Right cardiac atrium (tissue), 5 donors: ENCODE data around the gene SPECC1. TPM values are rescaled to one million over a fixed set of nuclear protein-coding genes. Genes with fewer than 3 reads are reported as not detected.
"Not testable (repeated sequence)": the region's sequence is repeated elsewhere in the genome, so short reads cannot be mapped to it uniquely, and the experiment has no call there.

Experiments
- ATAC-seq, 2 donors: fragments of 200-7000 bp; cut with Tn5 transposase; one replicate each; pipeline versions ENCODE4 v1.8.0 to v1.9.1; 2020; ENCODE audit warnings: moderate library complexity in 2 of 2, mild to moderate bottlenecking in 1 of 2
- DNase-seq, 3 donors: peaks; one replicate each; pipeline ENCODE4 v3.0.0-alpha.2; 2020
- H3K27ac ChIP-seq: one replicate; pipeline ENCODE4 v1.5.1; 2013; ENCODE audit warnings: mild to moderate bottlenecking, low read length, control low read depth, moderate library complexity
- H3K27me3 ChIP-seq: one replicate; pipeline ENCODE4 v1.6.1; 2013; ENCODE audit not compliant: control insufficient read depth, insufficient read depth
- H3K4me1 ChIP-seq: one replicate; pipeline ENCODE4 v1.6.1; 2013; ENCODE audit warnings: low read length; ENCODE audit not compliant: control insufficient read depth, insufficient read depth
- H3K4me3 ChIP-seq: one replicate; pipeline ENCODE4 v1.5.1; 2013; ENCODE audit warnings: low read length, control low read depth
- H3K9me3 ChIP-seq: one replicate; pipeline ENCODE4 v1.6.1; 2013; ENCODE audit warnings: low read length; ENCODE audit not compliant: control insufficient read depth
- WGBS: extraction: QIAGEN DNeasy Blood & Tissue Kit; methylation state at CpG from one replicate; pipeline ENCODE4 v1.1.7; 2013; 5-methylcytosine and 5-hydroxymethylcytosine counted together
- intact Hi-C, 4 donors: fragments of 100-400 bp; cut with DNase I; formaldehyde crosslinking; loops; one replicate each; pipeline versions ENCODE4 v1.11.0 to v1.14.0; 2022 to 2023
- polyA plus RNA-seq: library from polyadenylated mRNA; stranded (reverse); fragments of 200-250 nt; gene quantifications from one replicate; pipeline ENCODE4 v1.2.3, GENCODE V29; 2013
- total RNA-seq, 4 donors: library from RNA; stranded (reverse); fragmentation: NEBNext Ultra II Directional; extraction: Animal tissue kit (Norgen Biotek cat#: 25700); gene quantifications; one replicate each; pipeline ENCODE4 v1.2.1, GENCODE V29; 2021
- donor health status: healthy with polysubstance abuse.
- donor health status: DM: no; HTN: yes; CAD: no.
- donor health status: DM: no; HTN: no; CAD: no.
- donor health status: DM: no; HTN: yes; CAD: no; lungs with severe emphysema.
- donor health status: DM: yes; HTN: yes; CAD: no.

The SPECC1 gene
- total and polyA plus RNA-seq, 5 donors = 3.1 to 9.7 (median 8.0) TPM

DNA sequence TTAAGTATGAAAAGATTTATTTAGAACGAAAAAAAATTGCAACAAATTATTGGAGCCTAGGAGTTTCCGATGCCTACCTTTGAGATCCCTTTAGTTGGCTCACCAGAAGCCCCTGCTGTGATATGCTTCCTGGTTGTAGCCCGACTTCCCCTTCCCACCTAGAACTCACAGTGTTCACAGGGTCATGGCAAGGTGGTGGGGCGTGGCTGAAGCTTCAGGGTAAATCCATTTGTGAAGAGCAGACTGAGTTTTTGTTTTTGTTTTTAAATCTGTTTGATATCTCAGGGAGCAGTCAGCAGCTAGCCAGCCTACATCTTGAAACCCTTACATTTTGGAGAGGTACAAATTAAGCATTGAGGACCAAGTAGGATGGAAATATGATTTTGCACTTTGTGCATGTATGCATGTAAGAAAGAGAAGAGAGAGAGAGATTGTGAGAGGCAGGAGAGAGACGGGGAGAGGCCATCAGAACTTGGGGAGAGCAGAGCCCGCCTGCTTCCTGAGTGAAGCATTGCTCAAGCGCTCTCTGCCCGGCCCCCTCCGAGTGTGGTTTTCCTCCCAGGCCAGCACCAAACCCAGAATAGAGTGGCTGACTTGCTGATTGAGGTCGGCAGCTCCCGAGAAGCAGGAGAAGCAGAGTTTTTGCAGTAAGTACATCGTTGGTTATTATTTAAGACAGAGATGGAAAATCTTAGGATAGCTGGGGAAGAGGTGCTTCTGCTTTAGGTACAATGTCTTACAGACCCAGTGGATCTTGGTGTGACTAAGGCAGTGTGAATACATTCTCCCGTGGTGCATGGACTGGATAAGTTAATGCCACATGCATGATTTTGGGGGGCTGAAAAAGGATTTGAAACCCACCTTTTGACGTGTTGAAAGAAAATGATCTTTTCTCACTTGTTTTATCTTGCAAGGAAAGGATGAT lies 64.2 kb downstream of the SPECC1 start:
- Histone ChIP-seq H3K4me1 (peaks cover 3% of the 10 kb centered on the region), H3K27me3 (no peaks in the 10 kb centered on the region), H3K27ac (no peak overlapping the region), H3K4me3 (peak overlapping the region; percentile 55), H3K9me3 (no peaks in the 10 kb centered on the region)
- ATAC-seq (peak; percentile 84 to 92), DNase-seq (peak; percentile 40 to 85 (median 83))
- 36% methylated on average over 14 of the region's 14 CpGs for WGBS
- intact Hi-C loops = no loop called here

DNA sequence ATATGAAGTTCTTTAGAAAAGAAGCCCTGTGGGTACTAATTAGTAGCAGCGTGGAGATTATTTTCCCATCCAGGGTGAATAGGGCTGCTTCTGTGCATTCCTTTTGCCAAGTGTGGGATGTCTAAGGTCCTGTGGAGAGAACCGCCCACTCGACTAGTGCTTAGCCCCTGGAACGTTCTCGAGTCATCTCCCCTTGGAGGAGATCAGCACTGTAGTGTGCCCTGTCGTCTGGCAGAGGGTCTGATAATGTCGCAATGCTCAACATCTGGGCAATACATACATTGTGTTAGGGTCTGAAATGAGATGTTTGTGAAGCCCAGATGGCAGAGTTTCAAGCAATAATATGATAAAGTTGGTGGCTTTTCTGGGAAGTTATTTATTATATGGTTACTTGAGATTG lies 64.8 kb downstream of the SPECC1 start:
- ATAC-seq (peak; percentile 62 to 78), DNase-seq (peak in 1 of 3 donors; percentile 48)
- WGBS = 39% methylated on average over 7 of the region's 7 CpGs
- intact Hi-C loops = no loop called here
- Histone ChIP-seq H3K27ac (no peak overlapping the region), H3K9me3 (no peaks in the 10 kb centered on the region), H3K27me3 (no peaks in the 10 kb centered on the region), H3K4me3 (peak overlapping the region; percentile 55), H3K4me1 (peaks cover 3% of the 10 kb centered on the region)

DNA sequence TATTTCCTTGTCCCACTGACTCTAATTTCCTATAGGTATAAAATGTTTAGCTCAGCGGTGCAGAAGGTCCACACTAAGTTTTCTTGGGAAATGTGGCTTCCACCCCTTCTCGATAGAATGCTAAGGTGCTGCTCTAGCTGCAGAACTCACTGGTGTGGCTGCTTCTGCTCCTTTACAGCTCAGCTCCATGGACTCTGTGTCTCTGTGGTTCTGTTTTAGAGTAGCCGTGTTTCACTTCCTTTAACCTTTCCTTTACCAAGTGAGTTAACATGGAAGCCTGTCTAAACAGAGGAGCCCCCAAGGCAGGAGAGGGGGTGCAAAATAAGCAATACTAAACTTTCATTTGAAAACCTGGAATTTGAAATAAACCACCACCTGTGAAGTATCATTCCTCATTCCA lies 65.3 kb downstream of the SPECC1 start:
- intact Hi-C loops = no loop called here
- Histone ChIP-seq H3K27me3 (no peaks in the 10 kb centered on the region), H3K9me3 (no peaks in the 10 kb centered on the region), H3K27ac (peak overlapping the region; percentile 55), H3K4me1 (peaks cover 3% of the 10 kb centered on the region), H3K4me3 (peak overlapping the region; percentile 55)
- ATAC-seq (no peak), DNase-seq (no peak)
- WGBS = 64% methylated on average over 3 of the region's 3 CpGs

DNA sequence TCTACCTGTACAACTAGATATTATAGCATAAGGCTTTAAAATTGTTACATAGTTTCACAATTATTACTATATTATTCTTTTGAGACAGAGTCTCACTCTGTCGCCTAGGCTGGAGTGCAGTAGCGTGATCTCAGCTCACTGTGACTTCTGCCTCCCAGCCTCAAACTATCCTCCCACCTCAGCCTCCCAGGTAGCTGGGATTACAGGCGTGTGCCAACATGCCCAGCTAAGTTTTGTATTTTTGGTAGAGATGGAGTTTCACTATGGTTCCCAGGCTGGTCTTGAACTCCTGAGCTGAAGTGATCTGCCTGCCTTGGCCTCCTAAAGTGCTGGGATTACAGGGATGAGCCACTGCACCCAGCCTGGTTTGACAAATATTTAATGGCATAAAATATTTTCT lies 67.0 kb downstream of the SPECC1 start:
- ATAC-seq, H3K4me1 ChIP-seq, DNase-seq, H3K9me3 ChIP-seq, intact Hi-C loops, H3K27ac ChIP-seq, H3K27me3 ChIP-seq, H3K4me3 ChIP-seq: not testable (repeated sequence)
- 95% methylated on average over 3 of the region's 3 CpGs for WGBS

DNA sequence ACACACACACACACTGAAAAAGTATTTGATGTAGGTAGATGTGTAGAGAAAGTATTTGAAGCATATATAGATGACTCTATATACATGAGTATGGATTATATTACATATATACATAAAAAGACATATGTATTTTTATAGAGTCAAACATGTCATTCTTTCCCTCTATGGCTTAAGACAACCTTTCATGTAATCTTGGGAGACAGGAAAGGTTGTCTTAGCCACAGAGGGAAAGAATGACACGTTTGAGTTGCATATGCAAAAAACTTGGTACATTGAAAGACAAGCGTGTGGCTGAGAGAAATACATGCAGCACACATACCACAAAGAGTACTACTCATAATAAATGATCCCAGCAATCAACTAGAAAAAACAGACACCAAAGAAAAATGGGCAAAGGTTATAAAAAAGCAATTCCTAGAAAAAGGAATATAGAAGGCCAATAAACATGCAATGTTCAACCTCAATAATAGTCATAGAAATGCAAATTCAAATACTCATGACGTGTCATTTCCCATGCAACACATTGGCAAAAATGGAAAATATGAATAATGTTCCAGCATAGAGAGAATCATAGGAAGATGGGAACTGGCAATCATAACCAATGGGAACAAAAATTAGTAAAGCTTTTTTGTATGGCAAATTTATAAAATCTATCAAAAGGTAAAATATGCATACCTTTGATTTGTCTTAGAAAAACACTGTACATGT lies 69.0 kb downstream of the SPECC1 start:
- no peak overlapping the region for H3K4me3 ChIP-seq
- no peaks in the 10 kb centered on the region for H3K4me1 ChIP-seq
- DNase-seq = no peak
- intact Hi-C loops = no loop called here
- no peaks in the 10 kb centered on the region for H3K27me3 ChIP-seq
- WGBS = 76% methylated on average over 3 of the region's 3 CpGs
- no peaks in the 10 kb centered on the region for H3K9me3 ChIP-seq
- no peak for ATAC-seq
- no peak overlapping the region for H3K27ac ChIP-seq

DNA sequence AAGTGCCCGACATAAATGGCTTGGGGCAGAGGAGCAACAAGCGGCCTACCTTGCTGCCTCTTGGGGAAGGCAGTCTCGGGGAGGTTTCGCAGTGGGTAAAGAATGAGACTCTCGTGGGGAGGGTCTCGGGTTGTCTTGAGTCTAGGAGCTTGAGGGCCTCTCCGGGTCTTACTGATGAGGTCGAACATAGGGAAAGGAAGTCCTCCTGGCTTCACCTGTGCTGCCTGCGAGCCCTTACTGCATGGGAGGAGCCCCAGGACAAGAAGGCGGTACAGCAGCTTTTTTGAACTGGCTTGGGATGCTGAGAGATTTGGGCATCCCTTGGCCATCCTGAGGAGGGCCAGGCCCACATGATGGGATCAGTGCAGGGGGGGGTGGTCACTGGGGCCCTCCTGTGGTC lies 71.4 kb downstream of the SPECC1 start:
- H3K27ac ChIP-seq = no peak overlapping the region
- no peak overlapping the region for H3K4me3 ChIP-seq
- intact Hi-C loops = no loop called here
- ATAC-seq (no peak), DNase-seq (no peak)
- 87% methylated on average over 10 of the region's 10 CpGs for whole genome bisulfite sequencing
- H3K27me3 ChIP-seq = no peaks in the 10 kb centered on the region
- no peaks in the 10 kb centered on the region for H3K4me1 ChIP-seq
- no peaks in the 10 kb centered on the region for H3K9me3 ChIP-seq

DNA sequence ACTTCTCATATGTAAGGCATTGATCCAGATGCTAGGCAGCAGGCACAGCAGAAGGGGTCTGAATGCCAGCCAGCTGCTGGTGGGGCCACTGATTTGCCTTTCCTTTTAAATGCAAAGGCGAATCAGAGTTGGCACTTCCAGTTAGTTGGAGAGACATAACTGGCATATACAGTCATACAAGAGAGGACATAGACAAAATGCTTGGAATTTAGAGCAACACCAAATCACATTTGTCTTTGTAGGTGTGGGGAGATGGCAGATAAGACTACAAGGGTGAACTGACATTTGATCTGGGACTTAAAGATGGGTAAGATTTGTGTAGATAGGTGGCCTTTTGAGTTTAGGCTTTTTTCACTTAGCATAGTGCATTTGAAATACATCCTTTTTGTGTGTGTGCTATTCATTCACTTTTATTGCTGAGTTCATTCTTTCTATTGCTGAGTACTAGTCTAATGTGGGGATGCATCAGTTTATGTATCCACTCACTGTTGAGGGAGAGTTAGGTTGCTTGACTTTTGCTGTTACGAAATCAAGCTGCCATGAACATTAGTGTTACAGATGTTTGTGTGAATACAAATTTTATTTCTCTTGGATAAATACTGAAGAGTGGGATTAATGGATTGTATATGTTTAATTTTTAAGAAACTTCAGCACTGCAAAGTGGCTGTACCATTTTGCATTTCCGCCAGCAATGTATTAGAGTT lies 74.1 kb downstream of the SPECC1 start:
- WGBS = 97% methylated on average over 3 of the region's 3 CpGs
- DNase-seq (no peak), ATAC-seq (no peak)
- Histone ChIP-seq H3K27me3 (no peaks in the 10 kb centered on the region), H3K9me3 (no peaks in the 10 kb centered on the region), H3K4me1 (peaks cover 1% of the 10 kb centered on the region), H3K27ac (no peak overlapping the region), H3K4me3 (no peak overlapping the region)
- intact Hi-C loops = no loop called here

- intact Hi-C loops = no loop called here
- 88% methylated on average over 1 of the region's 1 CpG for WGBS
- Histone ChIP-seq H3K4me3 (no peak overlapping the region), H3K9me3 (no peaks in the 10 kb centered on the region), H3K27me3 (no peaks in the 10 kb centered on the region), H3K4me1 (peaks cover 1% of the 10 kb centered on the region), H3K27ac (no peak overlapping the region)
- DNase-seq (no peak), ATAC-seq (no peak)
Observed at GRCh38 chr17:20084621-20085282, 75.6 kb downstream of the SPECC1 start.

- Histone ChIP-seq H3K9me3 (no peaks in the 10 kb centered on the region), H3K27ac (no peak overlapping the region), H3K27me3 (no peaks in the 10 kb centered on the region), H3K4me1 (peaks cover 1% of the 10 kb centered on the region), H3K4me3 (no peak overlapping the region)
- DNase-seq = no peak
- WGBS = 78% methylated on average over 15 of the region's 15 CpGs
- ATAC-seq = no peak
- intact Hi-C loops = no loop called here
Observed at GRCh38 chr17:20085283-20085845, 76.2 kb downstream of the SPECC1 start.

DNA sequence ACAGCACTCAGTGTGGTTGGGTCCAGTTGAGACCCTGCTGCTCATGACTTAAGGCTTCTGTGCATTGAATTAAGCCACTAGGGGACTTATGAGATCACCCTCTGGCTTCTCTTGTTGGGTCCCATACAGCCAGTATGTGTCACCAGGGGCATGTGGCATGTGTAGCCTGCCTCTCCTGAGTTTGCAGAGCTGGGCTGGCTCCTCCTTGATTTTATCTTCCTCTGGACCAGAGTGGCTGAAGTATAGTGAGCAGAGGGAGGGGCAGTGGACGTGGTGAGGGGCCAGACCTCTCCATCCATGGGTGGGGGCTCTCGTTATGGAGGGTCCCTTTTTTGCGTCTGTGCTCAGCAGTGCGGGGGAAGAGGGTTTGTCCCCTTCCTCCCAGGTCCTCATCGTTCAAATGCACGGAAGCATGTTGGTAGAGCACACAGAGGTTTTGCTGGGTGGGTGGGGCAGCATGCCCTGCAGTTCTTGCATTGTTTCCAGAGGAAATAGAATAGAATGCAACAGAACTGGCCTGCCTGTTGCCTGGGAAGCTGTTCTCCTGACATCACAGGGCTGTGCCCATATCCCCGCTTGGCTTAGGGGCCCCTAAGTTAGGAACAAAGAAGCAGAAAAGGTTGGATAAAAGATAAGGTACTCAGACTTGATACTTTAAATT lies 77.4 kb downstream of the SPECC1 start:
- H3K27ac ChIP-seq = peak overlapping the region; percentile 19
- 76% methylated on average over 7 of the region's 7 CpGs for WGBS
- H3K9me3 ChIP-seq = no peaks in the 10 kb centered on the region
- DNase-seq (peak in 1 of 3 donors; percentile 53), ATAC-seq (peak; percentile 44 to 73)
- intact Hi-C loops = no loop called here
- H3K4me3 ChIP-seq = no peak overlapping the region
- H3K27me3 ChIP-seq = no peaks in the 10 kb centered on the region
- H3K4me1 ChIP-seq = peaks cover 4% of the 10 kb centered on the region
